HG03139 (cell line): ENCODE results near the gene GPAM.
"Not testable (repeated sequence)": the region's sequence is repeated elsewhere in the genome, so short reads cannot be mapped to it uniquely, and the experiment has no call there.

Experiments used
- ATAC-seq: cut with Tn5 transposase; IDR thresholded peaks from one replicate; pipeline ENCODE4 v1.9.1; 2021; ENCODE audit not compliant: unreplicated experiment

The GPAM gene

GRCh38 chr10:112137154-112137987, 46.2 kb downstream of the GPAM start:
- ATAC-seq, result no peak

- ATAC-seq, result no peak
Measured at GRCh38 chr10:112136486-112137153, 46.9 kb downstream of the GPAM start.

GRCh38 chr10:112135604-112136003, 48.0 kb downstream of the GPAM start:
- no peak for ATAC-seq

- ATAC-seq, result no peak
Measured at GRCh38 chr10:112132435-112132834, 51.1 kb downstream of the GPAM start.

GRCh38 chr10:112131996-112132395, 51.6 kb downstream of the GPAM start:
- no peak for ATAC-seq

- ATAC-seq, result no peak
Measured at GRCh38 chr10:112131346-112131745, 52.2 kb downstream of the GPAM start.

GRCh38 chr10:112126901-112127300, 56.7 kb downstream of the GPAM start:
- ATAC-seq, result no peak

- ATAC-seq, result no peak
Measured at GRCh38 chr10:112126172-112126571, 57.4 kb downstream of the GPAM start.

- ATAC-seq, result no peak
Measured at GRCh38 chr10:112124866-112125265, 58.7 kb downstream of the GPAM start.

GRCh38 chr10:112122827-112123226, 60.7 kb downstream of the GPAM start:
- no peak for ATAC-seq

- ATAC-seq, result no peak
Measured at GRCh38 chr10:112120491-112120890, 63.1 kb downstream of the GPAM start.

GRCh38 chr10:112115781-112116385, 67.7 kb downstream of the GPAM start:
- peak; percentile 87 for ATAC-seq

GRCh38 chr10:112109779-112110178, 73.8 kb downstream of the GPAM start:
- not testable (repeated sequence) for ATAC-seq
